A673 (cell line): ENCODE data around the gene RAB17. TPM values are rescaled to one million over a fixed set of nuclear protein-coding genes. Genes with fewer than 3 reads are reported as not detected.

Experiments
- BruUV-seq: library from RNA; stranded (reverse); fragments of 400-500 nt; replicated peaks from 2 replicates; lab custom pipeline; 2021; lab: Mats Ljungman, UMichigan
- CTCF ChIA-PET: fragments of 300-600 bp; sonication (Branson Sonifier 250); formaldehyde crosslinking; loops from one replicate; lab custom pipeline; 2022; ENCODE audit warnings: antibody characterized with exemption; lab: Charles Lee
- POLR2A ChIA-PET: fragments of 300-600 bp; sonication (Branson Sonifier 250); formaldehyde crosslinking; loops from one replicate; lab custom pipeline; 2022; ENCODE audit warnings: antibody characterized with exemption; ENCODE audit not compliant: low non-redundant PET; lab: Charles Lee
- DNase-seq: peaks from one replicate; pipeline ENCODE4 v3.0.0-alpha.2; 2015; ENCODE audit warnings: low spot score
- H3K27ac ChIP-seq: fragments of 200-600 bp; sonication (generic); 2 replicates; pipeline ENCODE4 v1.5.1; 2016; ENCODE audit warnings: mixed run types, low read depth, mild to moderate bottlenecking, mixed read lengths, antibody characterized with exemption, low read length; ENCODE audit not compliant: poor library complexity, severe bottlenecking
- H3K27me3 ChIP-seq: fragments of 200-600 bp; sonication (generic); replicated peaks from 2 replicates; pipeline ENCODE4 v1.6.1; 2017; ENCODE audit warnings: mixed run types, low read depth, mild to moderate bottlenecking, mixed read lengths, antibody characterized with exemption, low read length; ENCODE audit not compliant: insufficient read depth, poor library complexity
- H3K36me3 ChIP-seq: fragments of 200-600 bp; sonication (generic); 2 replicates; pipeline ENCODE4 v1.6.1; 2016; ENCODE audit warnings: mixed run types, mild to moderate bottlenecking, mixed read lengths, antibody characterized with exemption, low read length; ENCODE audit not compliant: insufficient read depth, poor library complexity, severe bottlenecking
- H3K4me1 ChIP-seq: fragments of 200-600 bp; sonication (generic); 2 replicates; pipeline ENCODE4 v1.6.1; 2017; ENCODE audit warnings: mixed run types, mild to moderate bottlenecking, mixed read lengths, antibody characterized with exemption, low read length; ENCODE audit not compliant: insufficient read depth, poor library complexity, severe bottlenecking
- H3K4me3 ChIP-seq: fragments of 200-600 bp; sonication (generic); 2 replicates; pipeline ENCODE4 v1.5.1; 2016; ENCODE audit warnings: low read depth, mixed run types, mild to moderate bottlenecking, mixed read lengths, low read length; ENCODE audit not compliant: poor library complexity, severe bottlenecking
- H3K9me3 ChIP-seq: fragments of 200-600 bp; sonication (generic); 2 replicates; pipeline ENCODE4 v1.6.1; 2016; ENCODE audit warnings: mixed run types, low read depth, mild to moderate bottlenecking, mixed read lengths, antibody characterized with exemption, low read length; ENCODE audit not compliant: poor library complexity, severe bottlenecking
- EZH2 ChIP-seq: fragments of 200-600 bp; sonication (generic); IDR thresholded peaks from 2 replicates; pipeline ENCODE4 v1.6.1; 2017; ENCODE audit warnings: borderline replicate concordance, low read depth, mild to moderate bottlenecking, mixed read lengths, antibody characterized with exemption, low read length; ENCODE audit not compliant: poor library complexity, severe bottlenecking
- intact Hi-C: fragments of 100-400 bp; cut with micrococcal nuclease; formaldehyde crosslinking; loops from one replicate; pipeline ENCODE4 v1.10.0; 2022; ENCODE audit not compliant: unreplicated experiment
- total RNA-seq: library from RNA; stranded (reverse); gene quantifications from 2 replicates; pipeline ENCODE4 v1.2.3, GENCODE V29; 2021
- TF ChIP-seq, protein P1 (sequence below): fragments of 300-800, 200-600 bp; sonication (generic); conservative IDR thresholded peaks from 2 replicates; pipeline ENCODE4 v1.5.1; 2017; ENCODE audit warnings: low read depth, mild to moderate bottlenecking, antibody characterized with exemption, low read length, moderate library complexity, mixed read lengths

RAB17 gene
- total RNA-seq, 1 experiment from 2014 or later = 0.62 TPM

DNA sequence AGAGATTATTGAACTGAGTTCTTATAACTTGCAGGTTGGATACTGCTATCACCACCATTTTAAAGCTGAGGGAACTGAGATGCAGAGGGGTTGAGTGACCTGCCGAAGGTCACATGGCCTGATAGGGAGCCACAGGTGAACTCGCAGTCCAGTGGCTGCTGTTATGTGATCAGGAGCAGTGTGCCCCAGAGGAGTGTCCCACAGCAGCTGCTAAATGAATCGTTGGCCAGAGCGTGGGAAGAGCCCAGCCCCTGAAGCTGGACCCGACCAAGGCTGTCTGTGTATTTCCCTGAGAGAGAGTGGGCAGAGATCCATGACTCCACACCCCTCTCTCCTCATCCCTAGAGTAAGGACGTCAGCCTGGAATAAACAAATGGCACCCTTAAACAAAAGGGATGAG lies 50.9 kb downstream of the RAB17 start:
- Histone ChIP-seq H3K4me1 (no peaks in the 10 kb centered on the region), H3K36me3 (no peaks in the 10 kb centered on the region), H3K4me3 (no peak overlapping the region), H3K27ac (no peak overlapping the region), H3K27me3 (no peaks in the 10 kb centered on the region), H3K9me3 (no peaks in the 10 kb centered on the region)
- CTCF ChIA-PET = no interaction called here
- intact Hi-C loops = no loop called here
- no peak for TF ChIP-seq EZH2
- TF ChIP-seq, protein P1, sequence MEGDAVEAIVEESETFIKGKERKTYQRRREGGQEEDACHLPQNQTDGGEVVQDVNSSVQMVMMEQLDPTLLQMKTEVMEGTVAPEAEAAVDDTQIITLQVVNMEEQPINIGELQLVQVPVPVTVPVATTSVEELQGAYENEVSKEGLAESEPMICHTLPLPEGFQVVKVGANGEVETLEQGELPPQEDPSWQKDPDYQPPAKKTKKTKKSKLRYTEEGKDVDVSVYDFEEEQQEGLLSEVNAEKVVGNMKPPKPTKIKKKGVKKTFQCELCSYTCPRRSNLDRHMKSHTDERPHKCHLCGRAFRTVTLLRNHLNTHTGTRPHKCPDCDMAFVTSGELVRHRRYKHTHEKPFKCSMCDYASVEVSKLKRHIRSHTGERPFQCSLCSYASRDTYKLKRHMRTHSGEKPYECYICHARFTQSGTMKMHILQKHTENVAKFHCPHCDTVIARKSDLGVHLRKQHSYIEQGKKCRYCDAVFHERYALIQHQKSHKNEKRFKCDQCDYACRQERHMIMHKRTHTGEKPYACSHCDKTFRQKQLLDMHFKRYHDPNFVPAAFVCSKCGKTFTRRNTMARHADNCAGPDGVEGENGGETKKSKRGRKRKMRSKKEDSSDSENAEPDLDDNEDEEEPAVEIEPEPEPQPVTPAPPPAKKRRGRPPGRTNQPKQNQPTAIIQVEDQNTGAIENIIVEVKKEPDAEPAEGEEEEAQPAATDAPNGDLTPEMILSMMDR = no peak
- POLR2A ChIA-PET = no interaction called here
- no peak for DNase-seq
- BruUV-seq = no TSS peak

DNA sequence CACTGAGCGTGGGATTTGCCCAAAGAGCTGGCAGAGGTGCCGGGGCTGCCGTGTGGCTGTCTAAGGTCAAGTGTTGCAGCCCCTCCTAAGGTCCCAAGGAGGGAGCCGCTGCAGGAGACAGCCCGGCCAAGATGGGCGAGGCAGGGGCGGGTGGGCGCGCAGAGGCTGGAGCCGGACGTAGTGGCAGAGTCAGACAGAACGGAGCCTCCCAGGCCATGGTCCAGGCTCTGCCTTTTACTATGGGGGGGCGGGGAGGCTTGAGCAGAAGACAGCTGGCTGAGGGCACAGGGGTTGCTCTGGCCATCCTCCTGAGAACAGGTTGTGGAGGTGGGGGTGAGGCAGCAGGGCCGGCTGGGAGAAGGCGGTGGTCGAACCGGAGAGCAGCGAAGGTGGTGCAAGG lies 51.6 kb downstream of the RAB17 start:
- Histone ChIP-seq H3K27ac (no peak overlapping the region), H3K4me1 (no peaks in the 10 kb centered on the region), H3K4me3 (no peak overlapping the region), H3K27me3 (no peaks in the 10 kb centered on the region), H3K9me3 (no peaks in the 10 kb centered on the region), H3K36me3 (no peaks in the 10 kb centered on the region)
- no peak for DNase-seq
- POLR2A ChIA-PET = no interaction called here
- intact Hi-C loops = no loop called here
- TF ChIP-seq, protein P1 = no peak
- no peak for TF ChIP-seq EZH2
- CTCF ChIA-PET = no interaction called here
- no TSS peak for BruUV-seq

DNA sequence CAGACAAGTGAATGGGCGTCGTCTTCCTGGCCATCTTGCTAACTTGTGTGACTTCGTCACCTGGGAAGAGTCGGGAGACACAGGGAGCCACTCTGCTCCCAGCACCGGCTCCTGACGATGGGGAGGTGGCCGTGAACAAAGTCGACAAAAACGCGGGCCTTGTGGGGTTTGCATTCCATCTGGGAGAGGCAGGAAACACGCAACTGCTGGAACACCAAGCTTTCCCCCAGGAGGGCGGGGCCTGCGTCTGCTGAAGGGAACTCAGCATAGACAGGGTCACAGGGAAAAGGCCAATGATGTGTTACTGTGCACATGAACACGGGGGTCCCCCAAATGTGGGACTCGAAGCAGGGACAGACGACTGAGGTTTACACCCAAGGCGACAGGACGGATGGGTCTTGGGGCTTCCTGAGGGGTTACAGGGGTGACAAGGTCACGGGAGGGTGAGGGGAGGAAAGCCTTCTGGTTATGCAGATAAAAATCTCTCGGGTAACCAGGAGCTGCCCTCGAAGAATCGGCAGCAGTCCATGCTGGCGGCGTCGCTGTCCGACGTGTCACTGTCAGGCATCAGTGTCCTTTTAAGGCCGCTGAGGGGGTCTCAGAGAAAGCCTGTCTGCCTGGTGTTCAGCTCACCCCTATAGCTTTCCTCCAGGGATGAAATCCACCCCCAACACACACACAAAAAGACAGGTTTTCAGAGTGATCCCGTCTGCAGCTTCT lies 52.4 kb downstream of the RAB17 start:
- no TSS peak for BruUV-seq
- CTCF ChIA-PET = no interaction called here
- H3K4me3 ChIP-seq = no peak overlapping the region
- H3K36me3 ChIP-seq = no peaks in the 10 kb centered on the region
- H3K27ac ChIP-seq = no peak overlapping the region
- H3K9me3 ChIP-seq = no peaks in the 10 kb centered on the region
- POLR2A ChIA-PET = no interaction called here
- TF ChIP-seq, protein P1 = no peak
- no peak for TF ChIP-seq EZH2
- no peaks in the 10 kb centered on the region for H3K4me1 ChIP-seq
- no peaks in the 10 kb centered on the region for H3K27me3 ChIP-seq
- intact Hi-C loops = no loop called here
- no peak for DNase-seq
